Endothelial cell of umbilical vein (primary cell): Measurements from ENCODE around the gene FRMD4A. TPM values are rescaled to one million over a fixed set of nuclear protein-coding genes. Genes with fewer than 3 reads are reported as not detected.

Source experiments
- BruUV-seq: library from RNA; stranded (reverse); fragments of 400-500 nt; replicated peaks from 2 replicates; lab custom pipeline; 2021; lab: Mats Ljungman, UMichigan
- CTCF ChIA-PET: fragments of 300-600, 350-600 bp; sonication (Branson Sonifier 250); formaldehyde crosslinking; loops from one replicate; lab custom pipeline; 2021; ENCODE audit warnings: antibody characterized with exemption, inconsistent platforms; lab: Charles Lee
- POLR2A ChIA-PET: fragments of 300-600, 350-600 bp; sonication (Branson Sonifier 250); formaldehyde crosslinking; loops from one replicate; lab custom pipeline; 2021; ENCODE audit warnings: antibody characterized with exemption, inconsistent platforms; lab: Charles Lee
- DNase-seq: peaks from one replicate; pipeline ENCODE4 v3.0.0-alpha.2; 2011; ENCODE audit warnings: low read depth, low spot score
- FAIRE-seq: peaks from 2 replicates; lab custom pipeline; 2011; peaks lifted over from hg19 to GRCh38; lab: Jason Lieb, UNC
- H2AFZ ChIP-seq: 2 replicates; pipeline ENCODE4 v1.6.0; 2012; ENCODE audit warnings: low read depth, low read length, control low read depth, inconsistent platforms
- H3K27ac ChIP-seq: 2 replicates; pipeline ENCODE4 v1.5.1; 2011; ENCODE audit warnings: low read depth, mild to moderate bottlenecking, control low read depth, low read length, moderate library complexity; ENCODE audit not compliant: insufficient read depth
- H3K27me3 ChIP-seq, 2 experiments: 2 replicates each; pipeline versions ENCODE4 v1.6.0 to v1.6.1; 2011; ENCODE audit warnings: low read length in 2 of 2, mixed read lengths in 1 of 2; ENCODE audit not compliant: control insufficient read depth in 2 of 2, insufficient read depth in 2 of 2
- H3K36me3 ChIP-seq, 2 experiments: 2 replicates in 1 of 2; 3 replicates in 1 of 2; pipeline ENCODE4 v1.5.1; 2011; ENCODE audit warnings: low read length in 2 of 2, mild to moderate bottlenecking in 1 of 2, moderate library complexity in 1 of 2; ENCODE audit not compliant: control insufficient read depth in 2 of 2, insufficient read depth in 2 of 2; ENCODE audit errors: extremely low read depth in 1 of 2
- H3K4me1 ChIP-seq: 3 replicates; pipeline ENCODE4 v1.5.1; 2011; ENCODE audit warnings: mild to moderate bottlenecking, low read length; ENCODE audit not compliant: control insufficient read depth, insufficient read depth; ENCODE audit errors: extremely low read depth
- H3K4me2 ChIP-seq: 2 replicates; pipeline ENCODE4 v1.6.1; 2011; ENCODE audit warnings: low read length, control low read depth, mixed read lengths; ENCODE audit not compliant: insufficient read depth
- H3K4me3 ChIP-seq, 3 experiments: fragments of 200-600 bp in 1 of 3; sonication (generic), shearing (Covaris generic) in 1 of 3; replicated peaks in 1 of 3; 2 replicates each; pipeline ENCODE4 v1.5.1; 2011 to 2016; ENCODE audit warnings: control low read depth in 3 of 3, low read length in 3 of 3, mild to moderate bottlenecking in 2 of 3, inconsistent platforms in 1 of 3, low read depth in 1 of 3, moderate library complexity in 1 of 3; ENCODE audit not compliant: insufficient read depth in 1 of 3
- H3K79me2 ChIP-seq: 2 replicates; pipeline ENCODE4 v1.6.0; 2012; ENCODE audit warnings: low read length, inconsistent platforms; ENCODE audit not compliant: control insufficient read depth, insufficient read depth
- H3K9ac ChIP-seq: replicated peaks from 2 replicates; pipeline ENCODE3; 2011; ENCODE audit warnings: low read length, control low read depth; ENCODE audit not compliant: insufficient read depth; ENCODE audit errors: extremely low read depth
- H3K9me1 ChIP-seq: replicated peaks from 3 replicates; pipeline ENCODE4 v1.6.0; 2011; ENCODE audit warnings: mild to moderate bottlenecking, low read length; ENCODE audit not compliant: control insufficient read depth, insufficient read depth; ENCODE audit errors: extremely low read depth
- H3K9me3 ChIP-seq: replicated peaks from 2 replicates; pipeline ENCODE4 v1.5.1; 2012; ENCODE audit warnings: low read length, inconsistent platforms; ENCODE audit not compliant: control insufficient read depth, insufficient read depth
- H4K20me1 ChIP-seq: replicated peaks from 2 replicates; pipeline ENCODE3; 2011; ENCODE audit warnings: mild to moderate bottlenecking, low read length; ENCODE audit not compliant: control insufficient read depth, insufficient read depth; ENCODE audit errors: extremely low read depth
- FOS ChIP-seq: IDR thresholded peaks from 2 replicates; pipeline ENCODE4 v1.6.1; 2011; ENCODE audit warnings: mild to moderate bottlenecking, low read length, moderate library complexity, borderline replicate concordance; ENCODE audit not compliant: insufficient read depth
- POLR2A ChIP-seq: IDR thresholded peaks from 2 replicates; pipeline ENCODE4 v1.6.1; 2012; ENCODE audit warnings: low read depth, mild to moderate bottlenecking, control low read depth, low read length
- POLR2AphosphoS5 ChIP-seq: IDR thresholded peaks from 2 replicates; pipeline ENCODE4 v1.6.1; 2012; ENCODE audit warnings: low read depth, mild to moderate bottlenecking, control low read depth, low read length, moderate library complexity; ENCODE audit not compliant: insufficient read depth
- dilution Hi-C: fragments of 300-500 bp; cut with MboI; formaldehyde crosslinking; loops from one replicate; pipeline ENCODE4 v1.15.0; 2019; ENCODE audit warnings: low sequenced_read_pairs; ENCODE audit not compliant: extremely low pct_ligation_motif_present
- intact Hi-C: fragments of 100-400 bp; cut with micrococcal nuclease; formaldehyde crosslinking; loops from one replicate; pipeline ENCODE4 v1.10.0; 2022
- polyA plus RNA-seq, 4 experiments: library from polyadenylated mRNA; depleted of rRNA in 3 of 4; stranded (reverse) in 3 of 4; unstranded in 1 of 4; fragments of >200 nt; gene quantifications; 2 replicates each; pipeline versions ENCODE4 v1.2.1 to v1.2.3, GENCODE V29; 2011 to 2012; ENCODE audit warnings: missing spikeins in 1 of 4
- total RNA-seq: library from RNA; stranded (reverse); gene quantifications from 2 replicates; pipeline ENCODE4 v1.2.3, GENCODE V29; 2021
- TF ChIP-seq, protein P1 (sequence below), 2 donors: IDR thresholded peaks; 1 replicate in 1 of 2; 2 replicates in 1 of 2; pipeline ENCODE4 v1.5.1; 2011; ENCODE audit warnings: low read length in 2 of 2, mild to moderate bottlenecking in 2 of 2, moderate library complexity in 2 of 2, control low read depth in 1 of 2, inconsistent platforms in 1 of 2, low read depth in 1 of 2; ENCODE audit not compliant: insufficient read depth in 1 of 2; ENCODE audit errors: extremely low read depth in 1 of 2

The FRMD4A gene
- total and polyA plus RNA-seq, 2 donors (not counting 3 experiments of a cell fraction or from before 2014, with no cell fraction given): 123 to 148 TPM

DNA sequence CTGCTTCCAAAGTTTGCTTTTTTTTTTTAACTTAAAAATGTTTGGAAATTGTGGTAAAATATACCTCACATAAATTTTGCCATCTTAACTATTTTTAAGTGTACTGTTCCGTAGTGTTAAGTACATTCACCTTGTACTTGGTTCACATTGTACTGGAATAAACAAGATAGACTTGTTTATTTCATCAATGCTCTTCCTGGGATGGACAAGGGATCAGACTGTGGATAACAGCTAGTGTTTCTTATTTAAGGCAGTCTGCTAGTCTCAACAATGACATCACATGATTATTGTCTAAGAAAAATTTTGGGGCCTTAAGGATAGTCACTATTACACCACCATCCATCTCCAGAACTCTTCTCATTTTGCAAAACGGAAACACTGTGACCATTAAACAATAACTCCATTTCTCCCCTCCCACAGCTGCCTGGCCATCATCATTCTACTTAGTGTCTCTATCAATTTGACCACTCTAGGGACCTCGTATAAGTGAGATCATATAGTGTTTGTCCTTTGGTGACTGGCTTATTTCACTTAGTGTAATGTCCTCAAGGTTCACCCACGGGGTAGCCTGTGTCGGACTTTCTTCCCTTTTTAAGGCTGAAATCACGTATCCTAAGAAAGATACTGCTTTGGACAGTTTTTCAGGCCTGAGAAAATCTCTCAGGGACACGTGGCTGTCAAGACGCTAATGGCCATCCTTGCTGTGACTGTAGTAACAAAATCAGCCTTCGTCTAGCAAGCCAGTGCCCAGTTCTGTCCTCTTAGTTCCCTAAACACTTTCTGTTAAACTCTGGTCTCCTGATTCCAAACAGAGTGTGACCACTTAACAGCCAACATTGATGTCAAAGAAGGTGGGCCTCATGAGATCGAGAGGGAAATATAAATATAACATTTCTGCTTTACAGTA lies 305.2 kb downstream of the FRMD4A start:
- no peak for FAIRE-seq

More for the DNA sequence above, 305.2 kb downstream of the FRMD4A start:
- Histone ChIP-seq H3K9me3 (no peaks in the 10 kb centered on the region), H3K4me3 (no peak overlapping the region), H3K4me2 (no peak overlapping the region), H3K79me2 (no peaks in the 10 kb centered on the region), H2AFZ (no peak overlapping the region), H3K4me1 (no peaks in the 10 kb centered on the region), H3K36me3 (no peaks in the 10 kb centered on the region), H3K27me3 (peaks cover 8 to 11% of the 10 kb centered on the region in 2 experiments), H3K9ac (no peak overlapping the region), H3K9me1 (no peaks in the 10 kb centered on the region), H4K20me1 (no peaks in the 10 kb centered on the region), H3K27ac (no peak overlapping the region)
- ChIA-PET POLR2A (no interaction called here), CTCF (no interaction called here)
- intact Hi-C loops: no loop called here
- no TSS peak for BruUV-seq
- DNase-seq: no peak
- dilution Hi-C loops: no loop called here
- TF ChIP-seq POLR2A (no peak), FOS (no peak), POLR2AphosphoS5 (no peak)
- TF ChIP-seq, protein P1, sequence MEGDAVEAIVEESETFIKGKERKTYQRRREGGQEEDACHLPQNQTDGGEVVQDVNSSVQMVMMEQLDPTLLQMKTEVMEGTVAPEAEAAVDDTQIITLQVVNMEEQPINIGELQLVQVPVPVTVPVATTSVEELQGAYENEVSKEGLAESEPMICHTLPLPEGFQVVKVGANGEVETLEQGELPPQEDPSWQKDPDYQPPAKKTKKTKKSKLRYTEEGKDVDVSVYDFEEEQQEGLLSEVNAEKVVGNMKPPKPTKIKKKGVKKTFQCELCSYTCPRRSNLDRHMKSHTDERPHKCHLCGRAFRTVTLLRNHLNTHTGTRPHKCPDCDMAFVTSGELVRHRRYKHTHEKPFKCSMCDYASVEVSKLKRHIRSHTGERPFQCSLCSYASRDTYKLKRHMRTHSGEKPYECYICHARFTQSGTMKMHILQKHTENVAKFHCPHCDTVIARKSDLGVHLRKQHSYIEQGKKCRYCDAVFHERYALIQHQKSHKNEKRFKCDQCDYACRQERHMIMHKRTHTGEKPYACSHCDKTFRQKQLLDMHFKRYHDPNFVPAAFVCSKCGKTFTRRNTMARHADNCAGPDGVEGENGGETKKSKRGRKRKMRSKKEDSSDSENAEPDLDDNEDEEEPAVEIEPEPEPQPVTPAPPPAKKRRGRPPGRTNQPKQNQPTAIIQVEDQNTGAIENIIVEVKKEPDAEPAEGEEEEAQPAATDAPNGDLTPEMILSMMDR (IDR thresholded peaks at IDR 0.05; ENCODE audit: extremely low read depth in 1 of 2, insufficient read depth in 1 of 2, low read depth in 1 of 2, low read length in 2 of 2): no peak
